CD4-positive, alpha-beta T cell treated with Interleukin-2 at 100 ng/mL for 4 hours (primary cell): Measurements from ENCODE around the gene VPS8.

Experiments
- DNase-seq: peaks from one replicate; pipeline ENCODE4 v3.0.0-alpha.2; 2020; ENCODE audit warnings: low spot score

VPS8 gene

GRCh38 chr3:184784731-184785500 is 27.1 kb upstream of the VPS8 start:
- no peak for DNase-seq

- no peak for DNase-seq
These were observed 26.1 kb upstream of the VPS8 start for GRCh38 chr3:184785890-184786279.

GRCh38 chr3:184786280-184786941 is 25.6 kb upstream of the VPS8 start:
- no peak for DNase-seq

- DNase-seq, result no peak
These were observed 23.2 kb upstream of the VPS8 start for GRCh38 chr3:184788751-184789150.

- no peak for DNase-seq
These were observed 22.5 kb upstream of the VPS8 start for GRCh38 chr3:184789314-184789998.

GRCh38 chr3:184791171-184791570 is 20.8 kb upstream of the VPS8 start:
- no peak for DNase-seq

- DNase-seq, result no peak
These were observed 16.3 kb upstream of the VPS8 start for GRCh38 chr3:184795522-184796190.

GRCh38 chr3:184796551-184796950 is 15.4 kb upstream of the VPS8 start:
- DNase-seq, result no peak

GRCh38 chr3:184796954-184797353 is 15.0 kb upstream of the VPS8 start:
- DNase-seq, result no peak

GRCh38 chr3:184798120-184798519 is 13.8 kb upstream of the VPS8 start:
- DNase-seq, result no peak

GRCh38 chr3:184800349-184800930 is 11.5 kb upstream of the VPS8 start:
- DNase-seq, result no peak

GRCh38 chr3:184801241-184801785 is 10.7 kb upstream of the VPS8 start:
- DNase-seq, result no peak

- no peak for DNase-seq
These were observed 9.8 kb upstream of the VPS8 start for GRCh38 chr3:184802150-184802549.

- no peak for DNase-seq
These were observed 7.2 kb upstream of the VPS8 start for GRCh38 chr3:184804801-184805200.

- DNase-seq, result no peak
These were observed 6.5 kb upstream of the VPS8 start for GRCh38 chr3:184805351-184806038.

GRCh38 chr3:184806567-184807271 is 5.2 kb upstream of the VPS8 start:
- no peak for DNase-seq

- no peak for DNase-seq
These were observed 4.4 kb upstream of the VPS8 start for GRCh38 chr3:184807549-184807948.

GRCh38 chr3:184808021-184808420 is 3.9 kb upstream of the VPS8 start:
- no peak for DNase-seq

- DNase-seq, result no peak
These were observed 1.8 kb upstream of the VPS8 start for GRCh38 chr3:184810146-184810545.

- no peak for DNase-seq
These were observed 932 bp upstream of the VPS8 start for GRCh38 chr3:184811034-184811433.

GRCh38 chr3:184811663-184811998 is 335 bp upstream of the VPS8 start:
- no peak for DNase-seq
